Activated naive CD8-positive, alpha-beta T cell treated with anti-CD3 and anti-CD28 coated beads, Interleukin-2, amount 10 ng/mL, durations not matched to agents 7 days and 5 days (primary cell): ENCODE measurements around the gene ENGASE. TPM values are rescaled to one million over a fixed set of nuclear protein-coding genes. Genes with fewer than 3 reads are reported as not detected.

Experiments used
- ATAC-seq: fragments of 150-1000 bp; cut with Tn5 transposase; one replicate; pipeline ENCODE4 v1.10.0; 2021; ENCODE audit warnings: low read depth, moderate library complexity
- POLR2A ChIA-PET: fragments of 350-600 bp; sonication (Branson Sonifier 250); formaldehyde crosslinking; loops from one replicate; lab custom pipeline; 2021; ENCODE audit warnings: antibody characterized with exemption; lab: Charles Lee
- DNase-seq: peaks from one replicate; pipeline ENCODE4 v3.0.0; 2021
- H3K27ac Mint-ChIP-seq: one replicate; pipeline ENCODE4 v1.8.0; 2022; ENCODE audit warnings: mild to moderate bottlenecking, mixed read lengths
- H3K27me3 Mint-ChIP-seq: one replicate; pipeline ENCODE4 v1.8.0; 2022; ENCODE audit warnings: mild to moderate bottlenecking, moderate library complexity, mixed read lengths
- H3K36me3 Mint-ChIP-seq: one replicate; pipeline ENCODE4 v1.8.0; 2021; ENCODE audit warnings: mild to moderate bottlenecking, mixed read lengths
- H3K4me1 Mint-ChIP-seq: one replicate; pipeline ENCODE4 v1.8.0; 2021; ENCODE audit warnings: mixed read lengths
- H3K4me3 Mint-ChIP-seq: one replicate; pipeline ENCODE4 v1.8.0; 2022; ENCODE audit warnings: mild to moderate bottlenecking, moderate library complexity, mixed read lengths
- H3K9me3 Mint-ChIP-seq: one replicate; pipeline ENCODE4 v1.8.0; 2021; ENCODE audit warnings: mixed read lengths
- total RNA-seq, 2 experiments: library from RNA; stranded (reverse); gene quantifications; one replicate each; pipeline ENCODE4 v1.2.3, GENCODE V29; 2021

ENGASE gene
- total RNA-seq, 2 experiments from 2014 or later: 72.8 to 78.2 TPM

DNA sequence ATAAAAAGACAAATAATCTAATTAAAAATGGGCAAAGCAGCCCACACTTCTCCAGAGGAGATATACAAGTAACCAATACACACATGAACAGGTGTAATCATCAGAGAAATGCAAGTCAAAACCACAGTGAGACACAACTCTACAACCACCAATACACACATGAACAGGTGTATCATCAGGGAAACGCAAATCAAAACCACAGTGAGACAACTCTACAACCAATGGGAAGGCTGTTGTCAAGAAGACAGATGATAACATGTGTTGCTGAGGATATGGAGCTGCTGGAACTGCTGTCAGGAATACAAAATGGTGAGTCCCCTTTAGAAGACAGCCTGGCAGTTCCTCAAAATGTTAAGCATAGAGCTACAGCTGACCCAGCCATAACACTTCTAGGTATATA, 22.5 kb upstream of the ENGASE start:
- Mint-ChIP-seq H3K27me3 (peaks cover 7% of the 10 kb centered on the region), H3K27ac (no peak overlapping the region), H3K4me3 (no peak overlapping the region), H3K36me3 (no peaks in the 10 kb centered on the region), H3K9me3 (peaks cover 5% of the 10 kb centered on the region), H3K4me1 (no peaks in the 10 kb centered on the region)
- no peak for DNase-seq
- POLR2A ChIA-PET: no interaction called here
- ATAC-seq: no peak

DNA sequence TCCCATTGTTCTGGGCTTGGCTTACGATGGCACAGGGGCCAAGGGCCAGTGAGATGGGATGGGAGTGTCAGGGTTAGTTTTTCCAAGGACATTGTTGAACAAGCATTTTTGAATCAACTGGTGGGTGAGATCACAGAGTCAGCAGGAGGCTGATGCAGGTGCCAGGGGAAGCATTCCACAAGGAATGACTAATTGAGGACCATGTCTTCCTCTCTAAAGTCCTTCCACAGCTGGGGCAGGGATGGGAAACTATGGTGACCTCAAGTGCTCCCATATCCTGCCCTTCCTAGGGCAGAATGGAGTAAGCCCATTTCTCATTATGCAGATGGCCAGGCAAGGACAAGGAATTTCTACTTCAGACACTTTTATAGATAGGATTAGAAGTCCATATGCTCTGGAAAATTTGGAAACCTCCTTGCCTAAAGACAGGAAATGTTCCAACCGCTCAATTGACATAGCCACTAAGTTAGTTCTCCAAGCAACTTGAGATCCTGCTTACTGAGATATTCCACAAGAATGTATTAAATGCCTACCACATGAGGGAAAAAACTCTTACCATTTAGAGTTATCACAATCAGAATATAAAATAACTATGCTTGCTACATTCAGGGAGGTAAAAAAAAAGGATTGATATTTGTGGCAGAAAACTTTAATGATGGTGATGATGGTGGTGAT, 21.2 kb upstream of the ENGASE start:
- Mint-ChIP-seq H3K27ac (no peak overlapping the region), H3K4me3 (no peak overlapping the region), H3K36me3 (no peaks in the 10 kb centered on the region), H3K4me1 (no peaks in the 10 kb centered on the region), H3K27me3 (peaks cover 7% of the 10 kb centered on the region), H3K9me3 (peaks cover 5% of the 10 kb centered on the region)
- DNase-seq: peak; percentile 4
- POLR2A ChIA-PET: no interaction called here
- ATAC-seq: no peak

DNA sequence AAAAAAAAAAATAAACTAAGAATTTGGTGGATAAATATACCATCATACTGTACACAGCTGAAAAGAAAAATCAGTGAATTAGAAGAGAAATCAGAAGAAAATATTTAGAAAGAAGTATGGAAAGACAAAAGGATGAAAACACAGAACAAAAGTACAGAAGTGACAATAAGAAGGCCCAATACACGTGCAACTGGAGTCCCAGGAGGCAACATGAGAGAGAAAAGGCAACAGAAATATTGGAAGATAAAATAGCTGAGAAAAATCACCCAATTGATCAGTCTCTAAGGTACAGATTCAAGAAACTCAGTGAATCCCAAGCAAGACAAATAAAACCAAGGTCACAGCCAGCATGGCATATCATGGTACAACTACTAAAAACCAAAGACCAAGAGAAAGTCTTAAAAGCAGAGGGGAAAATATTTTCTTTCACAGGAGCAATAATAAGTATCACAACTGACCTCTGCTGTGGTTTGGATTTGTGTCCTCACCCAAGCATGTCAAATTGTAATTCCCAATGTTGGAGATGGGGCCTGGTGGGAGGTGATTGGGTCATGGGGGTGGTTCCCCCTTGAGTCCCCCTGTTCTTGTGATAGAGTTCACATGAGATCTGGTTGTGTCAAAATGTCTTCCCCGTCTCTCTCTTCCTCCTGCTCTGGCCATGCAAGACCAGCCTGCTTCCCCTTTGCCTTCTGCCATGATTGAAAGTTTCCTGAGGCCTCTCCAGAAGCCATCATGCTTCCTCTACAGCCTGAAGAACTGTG, 20.2 kb upstream of the ENGASE start:
- Mint-ChIP-seq H3K9me3 (peaks cover 5% of the 10 kb centered on the region), H3K27me3 (peaks cover 11% of the 10 kb centered on the region), H3K4me1 (peaks cover 4% of the 10 kb centered on the region), H3K27ac (no peak overlapping the region), H3K36me3 (no peaks in the 10 kb centered on the region), H3K4me3 (no peak overlapping the region)
- DNase-seq (no peak), ATAC-seq (no peak)
- POLR2A ChIA-PET: no interaction called here

DNA sequence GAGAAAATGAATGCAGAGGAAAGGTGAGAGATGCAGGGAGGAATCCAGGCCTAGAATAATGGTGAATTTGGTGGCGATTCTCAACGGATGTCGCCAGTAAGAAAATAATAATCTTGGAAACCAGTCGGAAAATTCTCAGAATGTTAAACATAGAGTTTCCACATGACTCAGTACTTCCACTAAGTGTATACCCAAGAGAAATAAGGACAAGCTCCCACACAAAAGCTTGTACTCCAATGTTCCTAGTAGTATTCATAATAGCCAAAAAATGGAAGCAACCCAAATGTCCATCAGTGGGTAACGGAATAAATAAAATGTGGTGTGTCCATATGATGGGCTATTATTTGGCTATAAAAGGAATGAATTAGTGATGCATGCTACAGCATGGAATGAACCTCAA, 19.4 kb upstream of the ENGASE start:
- Mint-ChIP-seq H3K36me3 (no peaks in the 10 kb centered on the region), H3K27ac (no peak overlapping the region), H3K9me3 (peaks cover 5% of the 10 kb centered on the region), H3K27me3 (peaks cover 11% of the 10 kb centered on the region), H3K4me3 (no peak overlapping the region), H3K4me1 (peaks cover 6% of the 10 kb centered on the region)
- DNase-seq (no peak), ATAC-seq (no peak)
- POLR2A ChIA-PET: no interaction called here

DNA sequence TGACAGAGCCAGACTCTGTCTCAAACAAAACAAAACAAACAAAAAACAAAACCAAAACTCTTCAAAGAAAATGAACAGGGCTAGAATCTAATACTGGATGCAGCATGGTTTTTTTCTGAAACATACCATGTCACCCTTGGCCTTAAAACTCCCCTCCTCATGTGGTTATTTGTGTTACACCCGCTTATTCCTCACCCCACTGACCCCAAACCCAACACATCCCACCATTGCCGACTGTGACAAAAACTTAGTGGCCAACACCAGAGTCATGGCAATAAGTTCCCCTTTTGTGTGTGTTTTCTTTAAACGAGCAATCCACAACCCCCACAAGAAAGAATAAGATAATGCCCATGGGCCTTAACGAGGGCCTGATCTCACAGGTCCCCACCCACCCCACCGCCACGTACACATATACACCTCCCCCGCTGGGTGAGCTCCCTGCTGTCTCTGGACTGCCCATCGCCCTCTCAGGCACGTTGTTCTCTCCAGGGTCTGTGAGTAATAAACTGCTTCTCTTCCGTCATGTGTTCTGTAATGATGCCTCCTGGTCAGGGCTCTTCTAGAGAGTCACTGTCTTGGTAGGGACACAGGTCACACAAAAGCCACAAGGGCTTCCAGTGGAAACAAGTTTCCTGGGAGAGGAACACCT, 16.8 kb upstream of the ENGASE start:
- peaks cover 5% of the 10 kb centered on the region for H3K9me3 Mint-ChIP-seq
- H3K4me1 Mint-ChIP-seq: peaks cover 6% of the 10 kb centered on the region
- H3K4me3 Mint-ChIP-seq: no peak overlapping the region
- peaks cover 6% of the 10 kb centered on the region for H3K27me3 Mint-ChIP-seq
- no peak for ATAC-seq
- POLR2A ChIA-PET: no interaction called here
- H3K27ac Mint-ChIP-seq: no peak overlapping the region
- no peaks in the 10 kb centered on the region for H3K36me3 Mint-ChIP-seq
- DNase-seq: no peak

DNA sequence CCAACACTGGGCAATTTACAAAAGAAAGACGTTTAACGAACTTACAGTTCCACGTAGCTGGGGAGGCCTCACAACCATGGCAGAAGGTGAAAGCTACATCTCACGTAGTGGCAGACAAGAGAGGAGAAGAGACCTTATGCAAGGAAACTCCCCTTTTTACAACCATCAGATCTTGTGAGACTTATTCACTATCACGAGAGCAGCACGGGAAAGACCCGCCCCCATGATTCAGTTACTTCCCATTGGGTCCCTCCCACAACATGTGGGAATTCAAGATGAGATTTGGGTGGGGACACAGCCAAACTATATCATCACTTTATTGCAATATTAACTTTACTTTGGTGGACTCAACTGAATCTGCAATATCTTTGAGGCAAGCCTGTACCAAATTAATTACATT, 11.9 kb upstream of the ENGASE start:
- Mint-ChIP-seq H3K27ac (no peak overlapping the region), H3K4me3 (no peak overlapping the region), H3K9me3 (no peaks in the 10 kb centered on the region), H3K36me3 (no peaks in the 10 kb centered on the region), H3K4me1 (peaks cover 8% of the 10 kb centered on the region), H3K27me3 (peaks cover 8% of the 10 kb centered on the region)
- ATAC-seq (no peak), DNase-seq (no peak)
- POLR2A ChIA-PET: no interaction called here

DNA sequence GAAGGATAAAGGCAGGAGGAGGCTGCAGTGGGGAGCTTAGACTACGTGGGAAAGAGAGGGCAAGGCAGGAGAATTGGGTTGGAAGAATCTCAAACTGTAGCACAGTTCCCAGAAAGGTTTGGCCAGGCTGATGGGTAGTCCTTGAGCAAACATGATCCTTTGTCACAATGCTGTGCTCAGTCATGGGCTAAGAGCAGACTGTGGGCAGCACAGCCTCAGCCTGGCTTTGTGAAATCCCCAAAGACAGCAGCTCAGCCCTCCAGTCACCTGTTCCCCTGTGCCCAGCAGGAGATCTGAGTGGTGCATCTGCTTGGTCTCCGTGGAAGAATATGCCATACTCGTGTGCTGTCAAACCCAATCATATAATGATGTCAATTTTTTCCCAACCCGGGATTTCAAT, 10.6 kb upstream of the ENGASE start:
- H3K27me3 Mint-ChIP-seq: peaks cover 5% of the 10 kb centered on the region
- DNase-seq: no peak
- H3K4me3 Mint-ChIP-seq: no peak overlapping the region
- no peak overlapping the region for H3K27ac Mint-ChIP-seq
- POLR2A ChIA-PET: no interaction called here
- ATAC-seq: no peak
- no peaks in the 10 kb centered on the region for H3K9me3 Mint-ChIP-seq
- no peaks in the 10 kb centered on the region for H3K36me3 Mint-ChIP-seq
- H3K4me1 Mint-ChIP-seq: peaks cover 5% of the 10 kb centered on the region

DNA sequence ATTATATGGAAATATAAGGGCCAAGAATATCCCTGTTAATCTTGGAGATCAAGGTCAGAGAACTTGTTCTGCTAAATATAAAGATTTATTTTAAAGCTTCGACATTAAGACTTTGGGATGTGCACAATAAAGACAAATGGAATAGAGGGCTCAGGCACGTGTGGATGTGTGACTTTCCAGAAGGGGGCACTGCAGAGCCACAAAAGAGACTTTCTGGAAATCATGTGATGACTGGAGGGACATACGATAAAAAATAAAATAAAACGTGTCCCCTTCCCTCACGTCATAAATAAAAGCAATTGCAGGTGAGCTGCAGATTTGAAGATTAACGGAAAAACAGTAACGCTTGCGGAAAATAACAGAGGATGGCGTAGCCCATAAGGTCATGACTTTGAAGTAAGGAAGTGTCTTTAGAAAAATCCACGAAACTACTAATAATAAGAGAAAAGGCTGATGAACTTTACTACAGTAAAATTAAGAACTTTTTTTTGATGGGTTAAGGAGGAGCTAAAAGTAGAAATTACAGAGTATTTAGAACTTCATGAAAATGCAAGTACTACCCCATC, 9.4 kb upstream of the ENGASE start:
- no peaks in the 10 kb centered on the region for H3K9me3 Mint-ChIP-seq
- peaks cover 2% of the 10 kb centered on the region for H3K4me1 Mint-ChIP-seq
- H3K36me3 Mint-ChIP-seq: no peaks in the 10 kb centered on the region
- no peak overlapping the region for H3K4me3 Mint-ChIP-seq
- POLR2A ChIA-PET: no interaction called here
- DNase-seq (peak; percentile 26), ATAC-seq (no peak)
- H3K27me3 Mint-ChIP-seq: peaks cover 5% of the 10 kb centered on the region
- H3K27ac Mint-ChIP-seq: no peak overlapping the region

DNA sequence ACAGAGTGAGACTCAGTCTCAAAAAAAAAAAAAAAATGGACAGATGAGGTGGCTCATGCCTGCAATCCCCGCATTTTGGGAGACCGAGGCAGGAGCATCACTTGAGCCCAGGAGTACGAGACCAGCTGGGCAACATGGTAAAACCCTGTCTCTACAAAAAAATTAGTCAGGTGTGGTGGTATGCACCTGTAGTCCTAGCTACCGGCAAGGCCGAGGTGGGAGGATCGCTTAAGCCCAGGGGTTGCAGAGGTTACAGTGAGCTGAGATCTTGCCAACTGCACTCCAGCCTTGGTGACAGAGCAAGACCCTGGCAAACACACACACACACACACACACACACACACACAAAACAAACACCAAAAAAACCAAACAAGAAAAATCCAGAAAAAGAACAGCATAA, 7.7 kb upstream of the ENGASE start:
- H3K36me3 Mint-ChIP-seq: no peaks in the 10 kb centered on the region
- no peak for DNase-seq
- no peak overlapping the region for H3K27ac Mint-ChIP-seq
- ATAC-seq: no peak
- H3K4me3 Mint-ChIP-seq: no peak overlapping the region
- POLR2A ChIA-PET: no interaction called here
- no peaks in the 10 kb centered on the region for H3K9me3 Mint-ChIP-seq
- H3K4me1 Mint-ChIP-seq: peaks cover 2% of the 10 kb centered on the region
- H3K27me3 Mint-ChIP-seq: peaks cover 5% of the 10 kb centered on the region

DNA sequence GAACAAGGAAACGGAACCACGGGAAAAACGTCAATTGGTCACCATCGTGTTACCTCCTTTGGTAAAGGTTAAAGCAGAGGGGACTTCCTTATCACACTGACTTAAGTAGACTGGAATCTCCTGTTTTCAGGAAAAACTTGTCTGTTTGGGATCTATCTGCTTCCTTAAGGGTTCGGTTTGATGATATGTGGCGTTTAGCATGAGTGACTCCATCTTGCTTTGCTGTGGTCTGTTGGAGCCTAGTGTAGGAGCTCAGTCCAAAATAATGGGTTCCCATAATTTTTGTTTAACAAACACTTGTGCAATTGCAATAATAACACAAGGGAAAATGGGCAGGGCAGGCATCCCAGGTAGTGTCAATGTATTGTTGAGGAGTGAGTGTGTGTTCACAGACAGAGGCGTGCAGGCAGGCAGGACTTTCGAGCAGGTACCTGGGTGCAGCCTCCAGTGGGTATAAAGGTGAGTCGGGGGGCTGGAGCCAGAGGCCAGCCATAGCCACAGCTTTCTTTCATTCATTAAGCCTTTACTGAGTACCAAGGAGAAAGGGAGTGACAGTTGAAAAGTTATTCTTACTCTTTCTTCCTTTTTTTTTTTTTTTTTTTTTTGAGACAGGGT, 4.3 kb upstream of the ENGASE start:
- H3K4me1 Mint-ChIP-seq: peaks cover 1% of the 10 kb centered on the region
- ATAC-seq (no peak), DNase-seq (peak; percentile 13)
- H3K4me3 Mint-ChIP-seq: no peak overlapping the region
- peaks cover 2% of the 10 kb centered on the region for H3K27me3 Mint-ChIP-seq
- H3K9me3 Mint-ChIP-seq: no peaks in the 10 kb centered on the region
- H3K27ac Mint-ChIP-seq: no peak overlapping the region
- no peaks in the 10 kb centered on the region for H3K36me3 Mint-ChIP-seq
- POLR2A ChIA-PET: no interaction called here

DNA sequence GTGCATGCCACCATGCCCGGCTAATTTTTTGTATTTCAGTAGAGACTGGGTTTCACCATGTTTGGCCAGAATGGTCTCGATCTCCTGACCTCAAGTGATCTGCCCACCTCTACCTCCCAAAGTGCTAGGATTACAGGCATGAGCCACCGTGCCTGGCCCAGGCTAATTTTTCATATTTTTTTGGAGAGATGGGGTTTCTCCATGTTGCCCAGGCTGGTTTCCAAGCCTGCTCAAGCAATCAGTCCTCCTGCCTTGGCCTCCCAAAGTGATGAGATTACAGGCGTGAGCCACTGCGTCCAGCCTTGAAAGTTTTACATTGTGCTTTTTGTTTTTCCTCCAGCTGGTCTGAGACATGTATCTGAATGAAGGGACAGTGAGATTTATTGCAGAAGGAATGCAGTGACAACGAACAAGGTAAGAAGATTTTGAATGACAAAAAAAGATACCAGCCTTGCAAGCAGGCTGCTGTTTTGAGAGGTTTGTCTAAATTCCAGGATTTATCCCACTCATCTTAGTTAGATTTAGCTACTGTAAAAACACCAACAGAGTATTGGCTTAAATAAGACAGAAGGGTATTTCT, 3.4 kb upstream of the ENGASE start:
- Mint-ChIP-seq H3K4me3 (no peak overlapping the region), H3K27ac (no peak overlapping the region), H3K36me3 (no peaks in the 10 kb centered on the region), H3K9me3 (no peaks in the 10 kb centered on the region), H3K27me3 (peaks cover 2% of the 10 kb centered on the region), H3K4me1 (peaks cover 6% of the 10 kb centered on the region)
- POLR2A ChIA-PET: no interaction called here
- ATAC-seq (no peak), DNase-seq (peak; percentile 5)

DNA sequence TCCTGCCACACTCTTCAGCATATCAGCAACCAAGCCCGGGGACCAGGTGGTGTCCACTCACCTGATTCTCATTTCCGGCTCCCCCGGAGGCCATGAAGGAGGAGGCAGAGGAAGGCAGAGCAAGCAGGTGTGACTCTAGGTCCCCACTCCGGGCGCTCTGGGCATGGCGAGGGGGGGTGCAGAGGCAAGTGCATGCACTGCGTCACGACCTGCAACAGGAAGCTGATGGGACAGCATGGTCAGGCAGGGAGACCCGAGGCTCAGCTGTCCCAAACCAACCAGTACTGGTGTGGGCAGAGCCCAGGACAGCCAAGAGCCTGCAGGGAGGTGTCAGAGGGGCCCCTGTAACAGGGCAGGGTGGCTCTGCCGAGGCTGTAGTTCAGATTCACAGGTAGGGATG, 2.1 kb upstream of the ENGASE start:
- ATAC-seq (no peak), DNase-seq (peak; percentile 20)
- POLR2A ChIA-PET: no interaction called here
- Mint-ChIP-seq H3K9me3 (no peaks in the 10 kb centered on the region), H3K27ac (no peak overlapping the region), H3K27me3 (no peaks in the 10 kb centered on the region), H3K4me1 (peaks cover 6% of the 10 kb centered on the region), H3K36me3 (no peaks in the 10 kb centered on the region), H3K4me3 (no peak overlapping the region)

DNA sequence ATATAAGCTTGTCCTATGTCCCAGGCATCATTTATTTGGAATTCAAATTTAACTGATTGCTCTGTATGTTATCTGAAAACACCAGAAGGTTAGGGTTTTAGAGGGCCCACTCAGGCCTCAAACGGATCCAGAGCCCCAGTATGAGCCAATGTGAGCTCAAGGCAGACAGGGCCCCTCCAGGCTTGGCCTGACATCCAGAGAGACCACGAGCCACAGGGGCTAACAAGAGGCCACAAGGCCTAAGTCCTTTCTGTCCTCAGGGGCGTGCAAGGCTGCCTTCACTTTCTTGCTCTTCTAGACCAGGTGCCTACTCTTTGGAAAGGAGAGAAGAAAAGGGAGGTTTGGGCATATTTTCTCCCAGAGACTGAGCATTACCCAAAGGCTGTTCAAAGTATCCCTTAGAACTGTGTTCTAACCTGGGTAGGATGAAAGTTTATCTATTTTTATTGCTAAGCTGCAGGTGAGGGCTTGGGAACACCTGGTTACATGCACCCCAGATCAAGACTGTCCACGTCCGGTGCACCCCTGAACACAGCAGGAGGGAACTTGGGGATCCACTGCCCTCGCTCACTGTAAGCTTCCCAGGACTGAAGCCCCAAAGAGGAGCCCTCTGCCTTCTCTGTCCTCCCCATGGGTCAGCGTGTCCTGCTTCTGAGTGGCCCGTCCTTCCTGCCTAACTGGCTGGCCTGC, 1.5 kb upstream of the ENGASE start:
- POLR2A ChIA-PET: no interaction called here
- Mint-ChIP-seq H3K9me3 (no peaks in the 10 kb centered on the region), H3K4me1 (peaks cover 6% of the 10 kb centered on the region), H3K36me3 (no peaks in the 10 kb centered on the region), H3K4me3 (no peak overlapping the region), H3K27ac (no peak overlapping the region), H3K27me3 (no peaks in the 10 kb centered on the region)
- no peak for ATAC-seq
- DNase-seq: peak; percentile 17
